Chondrocyte (in vitro differentiated cells): ENCODE results near the gene NADSYN1. TPM values are rescaled to one million over a fixed set of nuclear protein-coding genes. Genes with fewer than 3 reads are reported as not detected.

Experiments used
- DNase-seq: peaks from one replicate; pipeline ENCODE4 v3.0.0; 2021; ENCODE audit warnings: mixed read lengths, low spot score
- H3K27ac Mint-ChIP-seq: one replicate; pipeline ENCODE4 v1.8.0; 2021; ENCODE audit warnings: mild to moderate bottlenecking, moderate library complexity, mixed read lengths; ENCODE audit not compliant: unreplicated experiment
- H3K27me3 Mint-ChIP-seq: 2 replicates; pipeline ENCODE4 v1.8.0; 2021; ENCODE audit warnings: low read depth, mixed read lengths
- H3K36me3 Mint-ChIP-seq: 2 replicates; pipeline ENCODE4 v1.8.0; 2021; ENCODE audit warnings: low read depth, mixed read lengths
- H3K4me1 Mint-ChIP-seq: 2 replicates; pipeline ENCODE4 v1.8.0; 2021; ENCODE audit warnings: low read depth, mild to moderate bottlenecking, mixed read lengths
- H3K4me3 Mint-ChIP-seq: one replicate; pipeline ENCODE4 v1.8.0; 2021; ENCODE audit warnings: mild to moderate bottlenecking, moderate library complexity, mixed read lengths; ENCODE audit not compliant: unreplicated experiment
- H3K9me3 Mint-ChIP-seq: 2 replicates; pipeline ENCODE4 v1.8.0; 2021; ENCODE audit warnings: low read depth, mixed read lengths
- CTCF ChIP-seq: fragments of 200-600 bp; sonication (generic); IDR thresholded peaks from 2 replicates; pipeline ENCODE4 v1.5.0; 2021; ENCODE audit warnings: antibody characterized with exemption, mild to moderate bottlenecking, moderate library complexity
- long read RNA-seq: library from polyadenylated mRNA; stranded (forward); transcript quantifications from one replicate; pipeline ENCODE4 v2.0.0, GENCODE V29; 2021
- total RNA-seq: library from RNA; stranded (reverse); gene quantifications from 3 replicates; pipeline ENCODE4 v1.2.1, GENCODE V29; 2021

Gene NADSYN1
- 38.8 to 47.5 TPM (median 41.4 TPM) in 3 replicates for total RNA-seq
- long read RNA-seq, transcript NADSYN1-201 (21 exons, 2,773 nt): major isoform, 52 of 77 reads
- long read RNA-seq, partial matches to known transcripts: 4 of 77 reads
- long read RNA-seq, other reads (novel, unspliced or antisense): 17 of 77 reads

DNA sequence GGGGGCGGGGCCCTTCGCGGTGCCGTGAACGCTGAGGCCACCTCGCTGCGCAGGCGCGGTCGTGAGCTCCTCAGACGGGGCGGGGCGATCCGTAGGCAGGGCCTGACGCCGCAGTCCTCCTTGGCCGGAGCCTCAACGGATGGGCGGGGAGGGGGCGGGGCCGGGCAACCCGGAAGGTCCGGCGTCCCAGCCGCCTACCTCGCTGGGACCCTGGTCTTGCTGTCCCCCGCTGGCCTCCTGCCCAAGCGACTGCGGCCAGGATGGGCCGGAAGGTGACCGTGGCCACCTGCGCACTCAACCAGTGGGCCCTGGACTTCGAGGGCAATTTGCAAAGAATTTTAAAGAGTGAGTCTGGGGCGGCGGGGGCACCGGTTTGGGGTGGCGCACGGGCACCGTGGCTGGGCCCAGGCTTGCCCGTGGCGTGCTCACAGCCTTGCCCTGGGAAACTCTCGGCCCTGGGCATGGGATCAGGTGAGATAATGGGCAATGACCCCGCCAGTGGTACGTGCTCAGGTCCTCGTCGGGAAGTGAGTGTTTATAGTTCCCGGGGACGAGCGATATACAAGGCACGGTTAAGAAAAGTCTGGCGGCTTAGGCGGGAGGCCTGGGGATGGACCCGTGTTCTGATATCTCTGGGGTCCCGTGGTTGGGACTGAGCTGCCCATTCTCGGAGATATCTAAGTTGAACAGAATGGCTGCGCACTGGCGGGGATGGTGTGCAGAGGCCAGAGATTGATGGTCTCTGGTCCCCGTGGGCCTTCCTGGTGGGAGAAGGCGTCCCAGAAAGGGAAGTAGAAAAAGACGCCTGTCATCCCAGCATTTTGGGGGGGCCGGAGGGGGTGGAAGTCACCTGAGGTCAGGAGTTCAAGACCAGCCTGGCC, at the start of gene NADSYN1:
Gene NADSYN1 (plus strand): TSS at position 167 of the 881 bp plus-strand sequence. CDS start 94 bp downstream, at position 261.
- Mint-ChIP-seq H3K27me3 (no peaks in the 10 kb centered on the region), H3K9me3 (no peaks in the 10 kb centered on the region), H3K4me1 (peaks cover 40% of the 10 kb centered on the region), H3K27ac (peak within 1 kb of the TSS; percentile 91), H3K4me3 (peak within 1 kb of the TSS; percentile 89), H3K36me3 (peaks cover 12% of the 10 kb centered on the region)
- DNase-seq: no peak
- no peak for TF ChIP-seq CTCF

GRCh38 chr11:71404209-71404608, 48.8 kb upstream of the NADSYN1 start:
- no peak for DNase-seq
- H3K9me3 Mint-ChIP-seq: no peaks in the 10 kb centered on the region
- no peak overlapping the region for H3K27ac Mint-ChIP-seq
- H3K4me3 Mint-ChIP-seq: no peak overlapping the region
- H3K4me1 Mint-ChIP-seq: no peaks in the 10 kb centered on the region
- H3K36me3 Mint-ChIP-seq: no peaks in the 10 kb centered on the region
- peaks cover 26% of the 10 kb centered on the region for H3K27me3 Mint-ChIP-seq
- no peak for TF ChIP-seq CTCF

- no peak overlapping the region for H3K27ac Mint-ChIP-seq
- H3K9me3 Mint-ChIP-seq: peaks cover 6% of the 10 kb centered on the region
- no peak overlapping the region for H3K4me3 Mint-ChIP-seq
- H3K36me3 Mint-ChIP-seq: no peaks in the 10 kb centered on the region
- peaks cover 35% of the 10 kb centered on the region for H3K27me3 Mint-ChIP-seq
- DNase-seq: no peak
- H3K4me1 Mint-ChIP-seq: no peaks in the 10 kb centered on the region
- no peak for TF ChIP-seq CTCF
These were observed 46.3 kb upstream of the NADSYN1 start for GRCh38 chr11:71406681-71407080.

DNA sequence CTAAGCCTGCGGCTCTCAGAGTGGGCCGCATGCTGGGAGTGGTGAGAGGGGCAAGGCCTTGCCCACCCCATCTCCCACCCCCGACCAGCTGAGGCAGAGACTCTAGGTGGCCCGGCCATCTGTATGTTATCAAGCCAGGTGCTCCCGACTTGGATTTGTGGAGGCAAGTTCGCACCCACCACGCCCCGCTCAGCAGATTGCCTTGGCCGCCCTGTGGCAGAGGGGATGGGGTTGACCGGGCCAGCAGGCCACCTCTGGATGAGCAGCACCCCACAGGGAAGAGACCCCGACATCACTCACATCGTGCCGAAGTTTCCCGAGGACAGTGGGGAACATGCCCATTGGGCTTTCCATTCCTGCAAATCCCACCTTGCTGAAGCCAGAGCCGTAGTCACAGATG, 45.6 kb upstream of the NADSYN1 start:
- no peak overlapping the region for H3K27ac Mint-ChIP-seq
- H3K36me3 Mint-ChIP-seq: no peaks in the 10 kb centered on the region
- no peaks in the 10 kb centered on the region for H3K4me1 Mint-ChIP-seq
- peaks cover 8% of the 10 kb centered on the region for H3K9me3 Mint-ChIP-seq
- no peak overlapping the region for H3K4me3 Mint-ChIP-seq
- TF ChIP-seq CTCF: no peak
- H3K27me3 Mint-ChIP-seq: peaks cover 36% of the 10 kb centered on the region
- no peak for DNase-seq

DNA sequence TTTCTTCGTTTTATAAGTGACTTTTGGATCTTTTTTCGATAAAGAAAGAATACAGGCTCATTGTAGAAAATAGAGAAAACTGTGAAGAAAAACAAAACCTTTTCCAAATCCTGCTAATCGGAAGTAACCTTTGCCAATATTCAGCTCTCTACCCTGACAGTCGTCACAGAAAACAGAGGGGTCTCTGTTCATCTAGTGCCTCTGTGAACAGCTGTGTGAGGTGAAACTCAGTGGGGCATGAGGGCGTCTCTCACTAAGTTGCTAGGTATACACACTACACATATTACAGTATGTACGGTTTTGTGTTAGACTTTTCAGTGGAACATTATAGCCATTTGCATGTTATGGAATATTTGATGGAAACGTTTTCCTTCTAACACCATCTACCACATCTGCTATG, 44.2 kb upstream of the NADSYN1 start:
- H3K4me3 Mint-ChIP-seq: no peak overlapping the region
- TF ChIP-seq CTCF: no peak
- DNase-seq: no peak
- H3K27me3 Mint-ChIP-seq: peaks cover 35% of the 10 kb centered on the region
- no peaks in the 10 kb centered on the region for H3K36me3 Mint-ChIP-seq
- peaks cover 8% of the 10 kb centered on the region for H3K9me3 Mint-ChIP-seq
- H3K4me1 Mint-ChIP-seq: no peaks in the 10 kb centered on the region
- H3K27ac Mint-ChIP-seq: no peak overlapping the region
